GM23338 (cell line): ENCODE measurements around the gene TTC28. TPM values are rescaled to one million over a fixed set of nuclear protein-coding genes. Genes with fewer than 3 reads are reported as not detected.

Source experiments
- ATAC-seq: fragments of 200-7000 bp; cut with Tn5 transposase; 3 replicates; pipeline ENCODE4 v1.9.1; 2020
- DNase-seq: peaks from one replicate; pipeline ENCODE4 v3.0.0-alpha.2; 2015; ENCODE audit warnings: low spot score
- H2AFZ ChIP-seq: fragments of 200-600 bp; sonication (generic); 2 replicates; pipeline ENCODE4 v1.8.0; 2016; ENCODE audit warnings: antibody characterized with exemption, mild to moderate bottlenecking, moderate library complexity
- H3F3A ChIP-seq: fragments of 200-600 bp; sonication (generic); replicated peaks from 2 replicates; pipeline ENCODE4 v1.8.0; 2017; ENCODE audit warnings: antibody characterized with exemption, mixed run types, low read depth
- H3K27ac ChIP-seq: fragments of 200-600 bp; sonication (generic); 2 replicates; pipeline ENCODE4 v1.6.1; 2016; ENCODE audit warnings: low read depth
- H3K27me3 ChIP-seq: fragments of 200-600 bp; sonication (generic); 2 replicates; pipeline ENCODE4 v1.8.0; 2016; ENCODE audit warnings: mild to moderate bottlenecking, mixed run types, moderate library complexity; ENCODE audit not compliant: insufficient read depth
- H3K36me3 ChIP-seq: fragments of 200-600 bp; sonication (generic); 2 replicates; pipeline ENCODE4 v1.8.0; 2016; ENCODE audit warnings: mild to moderate bottlenecking; ENCODE audit not compliant: insufficient read depth
- H3K4me1 ChIP-seq: fragments of 200-600 bp; sonication (generic); 2 replicates; pipeline ENCODE4 v1.8.0; 2016; ENCODE audit warnings: mild to moderate bottlenecking, moderate library complexity; ENCODE audit not compliant: insufficient read depth
- H3K4me2 ChIP-seq: fragments of 200-600 bp; sonication (generic); 2 replicates; pipeline ENCODE4 v1.7.1; 2017; ENCODE audit warnings: mixed run types
- H3K4me3 ChIP-seq: fragments of 200-600 bp; sonication (generic); 2 replicates; pipeline ENCODE4 v1.6.1; 2016; ENCODE audit warnings: mixed run types
- H3K79me2 ChIP-seq: fragments of 200-600 bp; sonication (generic); replicated peaks from 2 replicates; pipeline ENCODE4 v1.8.0; 2017; ENCODE audit warnings: mild to moderate bottlenecking; ENCODE audit not compliant: insufficient read depth
- H3K9me2 ChIP-seq: fragments of 200-600 bp; sonication (generic); 2 replicates; pipeline ENCODE4 v1.8.0; 2017; ENCODE audit not compliant: insufficient read depth
- H4K20me1 ChIP-seq: fragments of 200-600 bp; sonication (generic); replicated peaks from 2 replicates; pipeline ENCODE4 v1.8.0; 2017; ENCODE audit warnings: mild to moderate bottlenecking; ENCODE audit not compliant: insufficient read depth
- H3K27ac Mint-ChIP-seq: 2 replicates; pipeline ENCODE4 v1.8.0; 2020; ENCODE audit warnings: inconsistent platforms, mild to moderate bottlenecking, moderate library complexity, mixed read lengths
- H3K27me3 Mint-ChIP-seq: 3 replicates; pipeline ENCODE4 v1.8.0; 2022; ENCODE audit warnings: low read depth, mild to moderate bottlenecking, moderate library complexity, mixed read lengths, inconsistent platforms; ENCODE audit not compliant: insufficient read depth, poor library complexity
- H3K36me3 Mint-ChIP-seq: 3 replicates; pipeline ENCODE4 v1.8.0; 2021; ENCODE audit warnings: low read depth, mild to moderate bottlenecking, inconsistent platforms, moderate library complexity, mixed read lengths
- H3K4me1 Mint-ChIP-seq: 3 replicates; pipeline ENCODE4 v1.8.0; 2020; ENCODE audit warnings: mild to moderate bottlenecking, inconsistent platforms, mixed read lengths
- H3K4me3 Mint-ChIP-seq: 3 replicates; pipeline ENCODE4 v1.8.0; 2021; ENCODE audit warnings: moderate library complexity, mild to moderate bottlenecking, inconsistent platforms, mixed read lengths
- H3K9me3 Mint-ChIP-seq: 3 replicates; pipeline ENCODE4 v1.8.0; 2020; ENCODE audit warnings: moderate library complexity, mild to moderate bottlenecking, inconsistent platforms, mixed read lengths
- CREB1 ChIP-seq: fragments of 250-450 bp; sonication (Bioruptor Pico); IDR thresholded peaks from 2 replicates; pipeline ENCODE4 v1.5.0; 2020; ENCODE audit warnings: low read depth, mild to moderate bottlenecking, moderate library complexity
- EZH2 ChIP-seq: fragments of 200-600 bp; sonication (generic); IDR thresholded peaks from one replicate; pipeline ENCODE4 v1.8.0; 2017; ENCODE audit warnings: antibody characterized with exemption, mild to moderate bottlenecking, low read depth; ENCODE audit not compliant: unreplicated experiment
- EZH2phosphoT487 ChIP-seq: fragments of 200-600 bp; sonication (generic); IDR thresholded peaks from one replicate; pipeline ENCODE4 v1.8.1; 2018; ENCODE audit warnings: antibody characterized with exemption; ENCODE audit not compliant: unreplicated experiment
- JUNB ChIP-seq: IDR thresholded peaks from one replicate; pipeline ENCODE4 v1.6.1; 2016; ENCODE audit warnings: antibody characterized with exemption; ENCODE audit not compliant: unreplicated experiment
- polyA plus RNA-seq: library from polyadenylated mRNA; unstranded; fragments of >200 nt; fragmentation: Nextera tagmentation; extraction: Ambion mirVana; gene quantifications from 2 replicates; pipeline ENCODE4 v1.2.1, GENCODE V29; 2016
- total RNA-seq: library from RNA; depleted of rRNA; stranded (reverse); fragments of >200 nt; shearing (Covaris generic); gene quantifications from 2 replicates; pipeline ENCODE4 v1.2.3, GENCODE V29; 2014
- TF ChIP-seq, protein P1 (sequence below): IDR thresholded peaks from one replicate; pipeline ENCODE4 v1.6.1; 2018; ENCODE audit warnings: antibody characterized with exemption; ENCODE audit not compliant: unreplicated experiment
- TF ChIP-seq, protein P2 (sequence below), 2 experiments: fragments of 200-600 bp in 1 of 2; sonication (generic) in 1 of 2; conservative IDR thresholded peaks; 2 replicates each; pipeline versions ENCODE4 v1.5.1 to v1.6.1; 2016 to 2017; ENCODE audit warnings: antibody characterized with exemption in 2 of 2, low read depth in 2 of 2, mild to moderate bottlenecking in 2 of 2, moderate library complexity in 1 of 2
- TF ChIP-seq, protein P3 (sequence below): fragments of 250-450 bp; sonication (Bioruptor Pico); IDR thresholded peaks from 2 replicates; pipeline ENCODE4 v1.5.0; 2020; ENCODE audit warnings: mild to moderate bottlenecking, moderate library complexity

The TTC28 gene
- total and polyA plus RNA-seq, 2 experiments from 2014 or later = 4.5 to 16.1 TPM

DNA sequence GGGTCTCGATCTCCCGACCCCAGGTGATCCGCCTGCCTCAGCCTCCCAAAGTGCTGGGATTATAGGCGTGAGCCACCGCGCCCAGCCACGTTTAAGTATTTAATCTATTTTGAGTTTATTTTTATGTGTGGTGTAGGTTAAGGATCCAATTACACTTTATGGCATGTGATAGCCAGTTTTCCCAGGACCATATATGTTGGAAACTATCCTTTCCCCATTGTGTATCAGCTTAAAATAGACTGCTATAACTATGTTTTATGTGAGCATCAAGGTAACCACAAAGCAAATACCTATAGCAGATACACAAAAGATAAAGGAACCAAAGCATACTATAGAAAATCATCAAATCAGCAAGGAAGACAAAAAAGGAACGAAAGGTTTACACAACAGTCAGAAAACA lies 42.4 kb downstream of the TTC28 start:
- Histone ChIP-seq H3F3A (no peaks in the 10 kb centered on the region), H3K9me2 (peaks cover 3% of the 10 kb centered on the region; the same call in 1 of the 2 replicates), H3K4me1 (no peaks in the 10 kb centered on the region), H3K36me3 (no peaks in the 10 kb centered on the region), H3K27ac (no peak overlapping the region), H2AFZ (no peak overlapping the region), H3K27me3 (no peaks in the 10 kb centered on the region), H3K4me3 (no peak overlapping the region), H3K79me2 (no peaks in the 10 kb centered on the region), H4K20me1 (no peaks in the 10 kb centered on the region), H3K4me2 (no peak overlapping the region)
- Mint-ChIP-seq H3K27me3 (peaks cover 2% of the 10 kb centered on the region), H3K4me1 (no peaks in the 10 kb centered on the region; the same call in 2 of the 3 replicates), H3K4me3 (no peak overlapping the region), H3K36me3 (no peaks in the 10 kb centered on the region), H3K27ac (no peak overlapping the region), H3K9me3 (no peaks in the 10 kb centered on the region)
- TF ChIP-seq, protein P1, sequence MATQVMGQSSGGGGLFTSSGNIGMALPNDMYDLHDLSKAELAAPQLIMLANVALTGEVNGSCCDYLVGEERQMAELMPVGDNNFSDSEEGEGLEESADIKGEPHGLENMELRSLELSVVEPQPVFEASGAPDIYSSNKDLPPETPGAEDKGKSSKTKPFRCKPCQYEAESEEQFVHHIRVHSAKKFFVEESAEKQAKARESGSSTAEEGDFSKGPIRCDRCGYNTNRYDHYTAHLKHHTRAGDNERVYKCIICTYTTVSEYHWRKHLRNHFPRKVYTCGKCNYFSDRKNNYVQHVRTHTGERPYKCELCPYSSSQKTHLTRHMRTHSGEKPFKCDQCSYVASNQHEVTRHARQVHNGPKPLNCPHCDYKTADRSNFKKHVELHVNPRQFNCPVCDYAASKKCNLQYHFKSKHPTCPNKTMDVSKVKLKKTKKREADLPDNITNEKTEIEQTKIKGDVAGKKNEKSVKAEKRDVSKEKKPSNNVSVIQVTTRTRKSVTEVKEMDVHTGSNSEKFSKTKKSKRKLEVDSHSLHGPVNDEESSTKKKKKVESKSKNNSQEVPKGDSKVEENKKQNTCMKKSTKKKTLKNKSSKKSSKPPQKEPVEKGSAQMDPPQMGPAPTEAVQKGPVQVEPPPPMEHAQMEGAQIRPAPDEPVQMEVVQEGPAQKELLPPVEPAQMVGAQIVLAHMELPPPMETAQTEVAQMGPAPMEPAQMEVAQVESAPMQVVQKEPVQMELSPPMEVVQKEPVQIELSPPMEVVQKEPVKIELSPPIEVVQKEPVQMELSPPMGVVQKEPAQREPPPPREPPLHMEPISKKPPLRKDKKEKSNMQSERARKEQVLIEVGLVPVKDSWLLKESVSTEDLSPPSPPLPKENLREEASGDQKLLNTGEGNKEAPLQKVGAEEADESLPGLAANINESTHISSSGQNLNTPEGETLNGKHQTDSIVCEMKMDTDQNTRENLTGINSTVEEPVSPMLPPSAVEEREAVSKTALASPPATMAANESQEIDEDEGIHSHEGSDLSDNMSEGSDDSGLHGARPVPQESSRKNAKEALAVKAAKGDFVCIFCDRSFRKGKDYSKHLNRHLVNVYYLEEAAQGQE = no peak
- no peak for TF ChIP-seq JUNB
- no peak for ATAC-seq
- no peak for DNase-seq

DNA sequence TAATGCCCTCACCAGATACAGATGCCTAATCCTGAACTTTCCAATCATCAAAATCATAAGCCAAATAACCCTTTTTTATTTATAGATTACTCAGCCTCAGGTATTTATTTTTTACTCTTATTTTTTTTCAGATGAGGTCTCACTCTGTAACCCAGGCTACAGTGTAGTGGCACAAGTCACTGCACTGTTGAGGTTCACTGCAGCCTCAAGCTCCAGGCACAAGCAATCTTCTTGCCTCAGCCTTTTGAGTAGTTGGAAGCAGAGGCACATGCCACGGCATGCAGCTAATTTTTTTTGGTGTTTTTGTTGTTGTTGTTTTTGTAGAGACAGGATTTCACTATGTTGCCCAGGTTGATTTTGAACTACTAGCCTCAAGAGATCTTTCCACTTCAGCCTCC lies 49.5 kb downstream of the TTC28 start:
- H3K4me3 Mint-ChIP-seq = peak overlapping the region; percentile 27; the same call in 1 of the 3 replicates
- TF ChIP-seq EZH2phosphoT487 (no peak), EZH2 (no peak), CREB1 (CRISPR knock-in tag) (no peak)
- TF ChIP-seq, protein P2, sequence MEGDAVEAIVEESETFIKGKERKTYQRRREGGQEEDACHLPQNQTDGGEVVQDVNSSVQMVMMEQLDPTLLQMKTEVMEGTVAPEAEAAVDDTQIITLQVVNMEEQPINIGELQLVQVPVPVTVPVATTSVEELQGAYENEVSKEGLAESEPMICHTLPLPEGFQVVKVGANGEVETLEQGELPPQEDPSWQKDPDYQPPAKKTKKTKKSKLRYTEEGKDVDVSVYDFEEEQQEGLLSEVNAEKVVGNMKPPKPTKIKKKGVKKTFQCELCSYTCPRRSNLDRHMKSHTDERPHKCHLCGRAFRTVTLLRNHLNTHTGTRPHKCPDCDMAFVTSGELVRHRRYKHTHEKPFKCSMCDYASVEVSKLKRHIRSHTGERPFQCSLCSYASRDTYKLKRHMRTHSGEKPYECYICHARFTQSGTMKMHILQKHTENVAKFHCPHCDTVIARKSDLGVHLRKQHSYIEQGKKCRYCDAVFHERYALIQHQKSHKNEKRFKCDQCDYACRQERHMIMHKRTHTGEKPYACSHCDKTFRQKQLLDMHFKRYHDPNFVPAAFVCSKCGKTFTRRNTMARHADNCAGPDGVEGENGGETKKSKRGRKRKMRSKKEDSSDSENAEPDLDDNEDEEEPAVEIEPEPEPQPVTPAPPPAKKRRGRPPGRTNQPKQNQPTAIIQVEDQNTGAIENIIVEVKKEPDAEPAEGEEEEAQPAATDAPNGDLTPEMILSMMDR (conservative IDR thresholded peaks at IDR 0.05; ENCODE audit: low read depth in 2 of 2) = no peak
- TF ChIP-seq, protein P3, sequence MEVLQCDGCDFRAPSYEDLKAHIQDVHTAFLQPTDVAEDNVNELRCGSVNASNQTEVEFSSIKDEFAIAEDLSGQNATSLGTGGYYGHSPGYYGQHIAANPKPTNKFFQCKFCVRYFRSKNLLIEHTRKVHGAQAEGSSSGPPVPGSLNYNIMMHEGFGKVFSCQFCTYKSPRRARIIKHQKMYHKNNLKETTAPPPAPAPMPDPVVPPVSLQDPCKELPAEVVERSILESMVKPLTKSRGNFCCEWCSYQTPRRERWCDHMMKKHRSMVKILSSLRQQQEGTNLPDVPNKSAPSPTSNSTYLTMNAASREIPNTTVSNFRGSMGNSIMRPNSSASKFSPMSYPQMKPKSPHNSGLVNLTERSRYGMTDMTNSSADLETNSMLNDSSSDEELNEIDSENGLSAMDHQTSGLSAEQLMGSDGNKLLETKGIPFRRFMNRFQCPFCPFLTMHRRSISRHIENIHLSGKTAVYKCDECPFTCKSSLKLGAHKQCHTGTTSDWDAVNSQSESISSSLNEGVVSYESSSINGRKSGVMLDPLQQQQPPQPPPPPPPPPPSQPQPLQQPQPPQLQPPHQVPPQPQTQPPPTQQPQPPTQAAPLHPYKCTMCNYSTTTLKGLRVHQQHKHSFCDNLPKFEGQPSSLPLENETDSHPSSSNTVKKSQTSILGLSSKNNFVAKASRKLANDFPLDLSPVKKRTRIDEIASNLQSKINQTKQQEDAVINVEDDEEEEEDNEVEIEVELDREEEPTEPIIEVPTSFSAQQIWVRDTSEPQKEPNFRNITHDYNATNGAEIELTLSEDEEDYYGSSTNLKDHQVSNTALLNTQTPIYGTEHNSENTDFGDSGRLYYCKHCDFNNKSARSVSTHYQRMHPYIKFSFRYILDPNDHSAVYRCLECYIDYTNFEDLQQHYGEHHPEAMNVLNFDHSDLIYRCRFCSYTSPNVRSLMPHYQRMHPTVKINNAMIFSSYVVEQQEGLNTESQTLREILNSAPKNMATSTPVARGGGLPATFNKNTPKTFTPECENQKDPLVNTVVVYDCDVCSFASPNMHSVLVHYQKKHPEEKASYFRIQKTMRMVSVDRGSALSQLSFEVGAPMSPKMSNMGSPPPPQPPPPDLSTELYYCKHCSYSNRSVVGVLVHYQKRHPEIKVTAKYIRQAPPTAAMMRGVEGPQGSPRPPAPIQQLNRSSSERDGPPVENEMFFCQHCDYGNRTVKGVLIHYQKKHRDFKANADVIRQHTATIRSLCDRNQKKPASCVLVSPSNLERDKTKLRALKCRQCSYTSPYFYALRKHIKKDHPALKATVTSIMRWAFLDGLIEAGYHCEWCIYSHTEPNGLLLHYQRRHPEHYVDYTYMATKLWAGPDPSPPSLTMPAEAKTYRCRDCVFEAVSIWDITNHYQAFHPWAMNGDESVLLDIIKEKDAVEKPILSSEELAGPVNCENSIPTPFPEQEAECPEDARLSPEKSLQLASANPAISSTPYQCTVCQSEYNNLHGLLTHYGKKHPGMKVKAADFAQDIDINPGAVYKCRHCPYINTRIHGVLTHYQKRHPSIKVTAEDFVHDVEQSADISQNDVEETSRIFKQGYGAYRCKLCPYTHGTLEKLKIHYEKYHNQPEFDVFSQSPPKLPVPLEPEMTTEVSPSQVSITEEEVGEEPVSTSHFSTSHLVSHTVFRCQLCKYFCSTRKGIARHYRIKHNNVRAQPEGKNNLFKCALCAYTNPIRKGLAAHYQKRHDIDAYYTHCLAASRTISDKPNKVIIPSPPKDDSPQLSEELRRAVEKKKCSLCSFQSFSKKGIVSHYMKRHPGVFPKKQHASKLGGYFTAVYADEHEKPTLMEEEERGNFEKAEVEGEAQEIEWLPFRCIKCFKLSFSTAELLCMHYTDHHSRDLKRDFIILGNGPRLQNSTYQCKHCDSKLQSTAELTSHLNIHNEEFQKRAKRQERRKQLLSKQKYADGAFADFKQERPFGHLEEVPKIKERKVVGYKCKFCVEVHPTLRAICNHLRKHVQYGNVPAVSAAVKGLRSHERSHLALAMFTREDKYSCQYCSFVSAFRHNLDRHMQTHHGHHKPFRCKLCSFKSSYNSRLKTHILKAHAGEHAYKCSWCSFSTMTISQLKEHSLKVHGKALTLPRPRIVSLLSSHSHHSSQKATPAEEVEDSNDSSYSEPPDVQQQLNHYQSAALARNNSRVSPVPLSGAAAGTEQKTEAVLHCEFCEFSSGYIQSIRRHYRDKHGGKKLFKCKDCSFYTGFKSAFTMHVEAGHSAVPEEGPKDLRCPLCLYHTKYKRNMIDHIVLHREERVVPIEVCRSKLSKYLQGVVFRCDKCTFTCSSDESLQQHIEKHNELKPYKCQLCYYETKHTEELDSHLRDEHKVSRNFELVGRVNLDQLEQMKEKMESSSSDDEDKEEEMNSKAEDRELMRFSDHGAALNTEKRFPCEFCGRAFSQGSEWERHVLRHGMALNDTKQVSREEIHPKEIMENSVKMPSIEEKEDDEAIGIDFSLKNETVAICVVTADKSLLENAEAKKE (CRISPR knock-in tag) = no peak

More for the DNA sequence above, 49.5 kb downstream of the TTC28 start:
- Mint-ChIP-seq H3K27me3 (peaks cover 7% of the 10 kb centered on the region), H3K9me3 (no peaks in the 10 kb centered on the region), H3K27ac (peak overlapping the region; percentile 91), H3K36me3 (no peaks in the 10 kb centered on the region), H3K4me1 (peaks cover 19% of the 10 kb centered on the region)
- Histone ChIP-seq H4K20me1 (no peaks in the 10 kb centered on the region), H2AFZ (peak overlapping the region; percentile 8; the same call in 1 of the 2 replicates), H3K9me2 (no peaks in the 10 kb centered on the region), H3K79me2 (no peaks in the 10 kb centered on the region), H3K36me3 (no peaks in the 10 kb centered on the region), H3K27me3 (no peaks in the 10 kb centered on the region), H3K4me3 (no peak overlapping the region), H3K27ac (peak overlapping the region; percentile 13; the same call in 1 of the 2 replicates), H3K4me1 (no peaks in the 10 kb centered on the region), H3F3A (no peaks in the 10 kb centered on the region), H3K4me2 (no peak overlapping the region)
- ATAC-seq (peak; percentile 65), DNase-seq (no peak)
